HL-60 (cell line): ENCODE measurements around the gene STIM2.
"Not testable (repeated sequence)": the region's sequence is repeated elsewhere in the genome, so short reads cannot be mapped to it uniquely, and the experiment has no call there.

ENCODE experiments used
- CTCF ChIP-seq: IDR thresholded peaks from one replicate; pipeline ENCODE4 v1.5.1; 2011; ENCODE audit warnings: low read length, control low read depth, inconsistent platforms; ENCODE audit not compliant: insufficient read depth
- POLR2AphosphoS5 ChIP-seq: IDR thresholded peaks from 2 replicates; pipeline ENCODE4 v1.6.1; 2012; ENCODE audit warnings: low read depth

- TF ChIP-seq CTCF, POLR2AphosphoS5: not testable (repeated sequence)
Measured at GRCh38 chr4:26822974-26823373, 37.7 kb upstream of the STIM2 start.
